ENCODE data around the gene NPHP3.
"Not testable (repeated sequence)": the region's sequence is repeated elsewhere in the genome, so short reads cannot be mapped to it uniquely, and the experiment has no call there.

The NPHP3 gene

GRCh38 chr3:132641837-132642538 lies 80.2 kb downstream of the NPHP3 start:
- no peak for DNase-seq (ENCODE audit: low read depth)

- not testable (repeated sequence) for DNase-seq (ENCODE audit: low read depth)
These were observed 80.8 kb downstream of the NPHP3 start for GRCh38 chr3:132641427-132641826.

- DNase-seq (ENCODE audit: low read depth) = no peak
These were observed 83.5 kb downstream of the NPHP3 start for GRCh38 chr3:132638706-132639105.

GRCh38 chr3:132637590-132637989 lies 84.6 kb downstream of the NPHP3 start:
- DNase-seq (ENCODE audit: low read depth) = no peak

- no peak for DNase-seq (ENCODE audit: low read depth)
These were observed 87.2 kb downstream of the NPHP3 start for GRCh38 chr3:132635052-132635451.

Measured in stimulated activated CD8-positive, alpha-beta memory T cell treated with anti-CD3 and anti-CD28 coated beads, Interleukin-12 subunit alpha, Interleukin-12 subunit beta, amount 100 ng/mL, for 4 hours (primary cell).